HEK293T (cell line): ENCODE measurements around the gene CDCA3.

ENCODE experiments used
- CTCF ChIA-PET: fragments of 350-600 bp; formaldehyde crosslinking; extraction: SDS; loops from one replicate; lab custom pipeline; 2021; ENCODE audit warnings: antibody characterized with exemption, inconsistent platforms; lab: Yijun Ruan, JAX
- POLR2A ChIA-PET: fragments of 350-600 bp; formaldehyde crosslinking; extraction: SDS; loops from one replicate; lab custom pipeline; 2020; ENCODE audit warnings: antibody characterized with exemption, inconsistent platforms; lab: Yijun Ruan, JAX
- DNase-seq: peaks from one replicate; pipeline ENCODE4 v3.0.0; 2012; ENCODE audit warnings: mixed read lengths; ENCODE audit errors: extremely low spot score
- ARNT ChIP-seq: fragments of 450-650 bp; IDR thresholded peaks from 2 replicates; pipeline ENCODE4 v1.6.1; 2017; ENCODE audit warnings: mild to moderate bottlenecking
- BHLHE40 ChIP-seq: fragments of 450-650 bp; IDR thresholded peaks from 2 replicates; pipeline ENCODE4 v1.6.1; 2016; ENCODE audit warnings: mild to moderate bottlenecking, moderate library complexity, borderline replicate concordance
- CTBP1 ChIP-seq: fragments of 450-650 bp; IDR thresholded peaks from 2 replicates; pipeline ENCODE4 v1.6.1; 2016; ENCODE audit warnings: borderline replicate concordance
- ELF4 ChIP-seq: fragments of 450-650 bp; IDR thresholded peaks from 2 replicates; pipeline ENCODE4 v1.6.1; 2017; ENCODE audit warnings: antibody characterized with exemption
- FOXA1 ChIP-seq: fragments of 450-650 bp; IDR thresholded peaks from 2 replicates; pipeline ENCODE4 v1.6.1; 2016; ENCODE audit warnings: mild to moderate bottlenecking
- FOXK2 ChIP-seq: fragments of 450-650 bp; IDR thresholded peaks from 2 replicates; pipeline ENCODE4 v1.6.1; 2016; ENCODE audit warnings: mild to moderate bottlenecking
- FOXM1 ChIP-seq: fragments of 450-650 bp; IDR thresholded peaks from 2 replicates; pipeline ENCODE4 v1.6.1; 2017; ENCODE audit warnings: mild to moderate bottlenecking, borderline replicate concordance
- HDGF ChIP-seq: fragments of 450-650 bp; IDR thresholded peaks from 2 replicates; pipeline ENCODE4 v1.6.1; 2017; ENCODE audit warnings: antibody characterized with exemption, borderline replicate concordance
- L3MBTL2 ChIP-seq: fragments of 450-650 bp; conservative IDR thresholded peaks from 2 replicates; pipeline ENCODE4 v1.6.1; 2016; ENCODE audit warnings: mild to moderate bottlenecking
- LEF1 ChIP-seq: fragments of 450-650 bp; IDR thresholded peaks from 2 replicates; pipeline ENCODE4 v1.6.1; 2017; ENCODE audit warnings: mild to moderate bottlenecking, borderline replicate concordance
- NFRKB ChIP-seq: fragments of 450-650 bp; IDR thresholded peaks from 2 replicates; pipeline ENCODE4 v1.6.1; 2016; ENCODE audit warnings: mild to moderate bottlenecking, moderate library complexity
- PKNOX1 ChIP-seq: fragments of 450-650 bp; IDR thresholded peaks from 2 replicates; pipeline ENCODE4 v1.6.1; 2016
- SP1 ChIP-seq: fragments of 450-650 bp; IDR thresholded peaks from 2 replicates; pipeline ENCODE4 v1.6.1; 2017
- SUZ12 ChIP-seq: fragments of 450-650 bp; IDR thresholded peaks from 2 replicates; pipeline ENCODE4 v1.6.1; 2016; ENCODE audit warnings: mild to moderate bottlenecking
- TARDBP ChIP-seq: fragments of 450-650 bp; IDR thresholded peaks from 2 replicates; pipeline ENCODE4 v1.6.1; 2016
- ZNF384 ChIP-seq: fragments of 450-650 bp; IDR thresholded peaks from 2 replicates; pipeline ENCODE4 v1.6.1; 2016

Gene CDCA3

GRCh38 chr12:6842075-6842474 lies 9.0 kb downstream of the CDCA3 start:
- ChIA-PET CTCF (no interaction called here), POLR2A (interaction anchor here (1.1 to 5.0 kb wide), 6 partner anchors 8 to 288 kb away, joined by 3 to 57 read pairs (median 4); partner anchors contain the start of genes CDCA3, MLF2, P3H3 and USP5)
- no peak for TF ChIP-seq NFRKB
- no peak for TF ChIP-seq TARDBP
- no peak for TF ChIP-seq LEF1
- TF ChIP-seq SP1 = no peak
- TF ChIP-seq FOXA1 = no peak
- no peak for TF ChIP-seq ELF4
- DNase-seq = no peak

- DNase-seq = no peak
- TF ChIP-seq L3MBTL2 (no peak), TARDBP (no peak), ZNF384 (no peak), SUZ12 (no peak), PKNOX1 (no peak), BHLHE40 (no peak)
- ChIA-PET CTCF (no interaction called here), POLR2A (interaction anchor here (0.8 to 5.0 kb wide), 6 partner anchors 8 to 88 kb away, joined by 3 to 57 read pairs (median 4); partner anchors contain the start of genes CDCA3, MLF2, P3H3 and PTMS)
These were observed 10.1 kb downstream of the CDCA3 start, which contains the start of gene GNB3 for GRCh38 chr12:6840761-6841515. Gene GNB3, plus strand, starts transcription at chr12:6840925. Its CDS starts 363 bp downstream, at chr12:6841288.

GRCh38 chr12:6840330-6840729 lies 10.8 kb downstream of the CDCA3 start:
- ChIA-PET POLR2A (interaction anchor here (0.8 to 5.0 kb wide), 5 partner anchors 9 to 87 kb away, joined by 4 to 57 read pairs (median 4); partner anchors contain the start of genes CDCA3, MLF2, P3H3 and PTMS), CTCF (no interaction called here)
- no peak for TF ChIP-seq FOXK2
- TF ChIP-seq HDGF = no peak
- no peak for TF ChIP-seq ELF4
- TF ChIP-seq ARNT = no peak
- no peak for TF ChIP-seq BHLHE40
- TF ChIP-seq ZNF384 = no peak
- no peak for TF ChIP-seq FOXA1
- no peak for TF ChIP-seq LEF1
- TF ChIP-seq SP1 = no peak
- TF ChIP-seq SUZ12 = no peak
- no peak for TF ChIP-seq CTBP1
- TF ChIP-seq FOXM1 = no peak
- TF ChIP-seq NFRKB = no peak
- TF ChIP-seq PKNOX1 = no peak
- TF ChIP-seq L3MBTL2 = no peak
- DNase-seq = no peak

- POLR2A ChIA-PET = interaction anchor here (0.9 to 5.0 kb wide), 4 partner anchors 12 to 87 kb away, joined by 4 to 57 read pairs (median 13); partner anchors contain the start of genes CDCA3, MLF2, P3H3 and PTMS
- no peak for TF ChIP-seq HDGF
- TF ChIP-seq L3MBTL2 = no peak
- TF ChIP-seq SUZ12 = no peak
- TF ChIP-seq ELF4 = no peak
- TF ChIP-seq ZNF384 = no peak
- TF ChIP-seq BHLHE40 = no peak
- no peak for TF ChIP-seq LEF1
- TF ChIP-seq FOXK2 = no peak
- no peak for TF ChIP-seq NFRKB
- TF ChIP-seq FOXM1 = no peak
- no peak for TF ChIP-seq SP1
- TF ChIP-seq FOXA1 = no peak
- TF ChIP-seq CTBP1 = no peak
- no peak for TF ChIP-seq ARNT
- DNase-seq = no peak
These were observed 11.4 kb downstream of the CDCA3 start for GRCh38 chr12:6839482-6840201.

GRCh38 chr12:6838854-6839253 lies 12.2 kb downstream of the CDCA3 start:
- no peak for DNase-seq
- TF ChIP-seq BHLHE40 (no peak), LEF1 (no peak), FOXM1 (no peak), HDGF (no peak), SUZ12 (no peak), FOXK2 (no peak), PKNOX1 (no peak), L3MBTL2 (no peak), ZNF384 (no peak), TARDBP (no peak), SP1 (no peak)
- POLR2A ChIA-PET = interaction anchor here (4.6 to 5.0 kb wide), 2 partner anchors 12 to 13 kb away, joined by 22 to 57 read pairs; partner anchors contain the start of genes CDCA3, P3H3 and USP5
- CTCF ChIA-PET = interaction anchor here (0.8 to 1.0 kb wide), 2 partner anchors 72 to 86 kb away, joined by 3 read pairs; partner anchors contain the start of gene MLF2

More at GRCh38 chr12:6839482-6840201, 11.4 kb downstream of the CDCA3 start:
- CTCF ChIA-PET = interaction anchor here (0.8 to 1.0 kb wide), 2 partner anchors 73 to 86 kb away, joined by 3 read pairs; partner anchors contain the start of gene MLF2
